HG03066 (cell line): ENCODE measurements around the gene SETBP1.

Source experiments
- ATAC-seq: cut with Tn5 transposase; IDR thresholded peaks from one replicate; pipeline ENCODE4 v1.9.1; 2021; ENCODE audit warnings: low read depth; ENCODE audit not compliant: unreplicated experiment

Gene SETBP1

DNA sequence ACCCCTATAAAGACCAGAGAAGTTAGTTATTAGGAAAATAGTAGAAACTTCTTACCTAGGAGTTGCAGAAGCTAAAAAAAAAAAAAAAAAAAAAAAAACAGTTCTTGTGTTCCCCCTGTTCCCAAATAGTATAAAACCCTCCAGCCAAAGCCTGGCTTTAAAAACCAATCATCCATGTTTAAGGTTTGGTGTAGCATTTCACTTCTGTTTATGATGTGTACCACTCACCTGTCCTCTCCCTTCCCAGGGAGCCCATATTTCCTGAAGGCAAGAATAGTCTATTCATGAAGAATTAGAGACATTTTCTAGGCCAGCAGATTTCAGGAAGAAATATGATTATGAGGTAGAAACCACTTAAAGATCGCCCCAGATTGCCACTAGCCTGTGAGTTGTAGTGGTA, 273.6 kb downstream of the SETBP1 start:
- ATAC-seq: no peak

GRCh38 chr18:44955825-44956224, 275.1 kb downstream of the SETBP1 start:
- ATAC-seq: no peak

- no peak for ATAC-seq
These were observed 276.3 kb downstream of the SETBP1 start for GRCh38 chr18:44957025-44957424.

- no peak for ATAC-seq
These were observed 276.8 kb downstream of the SETBP1 start for GRCh38 chr18:44957461-44957860.

DNA sequence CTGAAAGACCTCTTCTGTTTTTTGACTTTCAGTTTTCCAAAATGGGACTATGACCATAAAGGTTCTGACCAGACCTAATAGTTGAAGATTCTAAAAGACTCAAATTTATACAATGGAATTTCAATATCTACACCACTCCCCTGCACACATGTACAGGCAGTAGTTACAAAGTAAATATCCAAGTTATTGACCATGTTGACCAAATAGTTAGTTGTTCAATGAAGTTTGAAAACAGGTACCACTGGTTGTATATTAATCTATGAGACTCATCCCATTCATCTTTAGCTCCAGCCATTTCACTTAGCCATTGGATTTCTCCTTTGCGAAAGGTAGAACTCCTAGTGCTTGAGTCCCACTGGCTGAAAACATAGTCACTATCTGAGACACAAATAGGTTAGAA, 277.4 kb downstream of the SETBP1 start:
- no peak for ATAC-seq

- no peak for ATAC-seq
These were observed 277.8 kb downstream of the SETBP1 start for GRCh38 chr18:44958455-44958854.

DNA sequence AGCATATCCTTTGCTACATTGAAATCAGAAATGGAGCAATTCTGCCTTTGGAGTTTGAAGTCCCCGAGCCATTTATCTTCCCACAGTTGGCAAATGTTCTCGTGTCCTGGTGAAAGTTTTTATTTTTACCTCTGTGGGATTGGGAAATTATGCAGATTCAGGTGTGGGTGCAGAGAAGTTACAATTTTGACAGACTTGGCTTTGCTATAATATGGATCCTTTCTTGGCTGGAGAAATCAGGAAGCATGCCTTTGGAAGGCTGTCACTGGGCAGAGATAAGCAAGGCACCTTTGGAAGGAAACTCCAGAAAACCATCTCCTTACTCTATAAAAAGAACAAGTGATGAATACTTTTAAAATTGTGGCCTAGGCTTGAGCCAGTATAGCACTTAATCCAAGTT, 278.3 kb downstream of the SETBP1 start:
- no peak for ATAC-seq

DNA sequence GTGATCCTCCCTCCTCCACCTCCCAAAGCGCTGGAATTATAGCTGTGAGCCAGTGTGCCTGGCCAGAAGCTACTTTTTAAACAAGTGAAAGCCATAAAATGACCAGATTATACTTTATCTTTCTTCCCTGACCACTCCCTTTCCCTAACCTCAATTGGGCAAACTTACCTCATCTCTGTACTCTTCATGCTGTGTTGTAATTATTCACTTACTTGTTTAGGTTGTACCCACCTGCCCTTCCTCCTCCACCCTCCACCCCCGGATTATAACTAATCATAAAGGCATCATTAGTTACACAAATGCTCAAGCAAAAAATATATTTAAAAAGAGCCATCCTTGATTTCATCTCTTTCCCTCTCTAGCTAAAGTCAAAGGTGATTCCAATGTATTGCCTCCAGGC, 279.9 kb downstream of the SETBP1 start:
- ATAC-seq: no peak

DNA sequence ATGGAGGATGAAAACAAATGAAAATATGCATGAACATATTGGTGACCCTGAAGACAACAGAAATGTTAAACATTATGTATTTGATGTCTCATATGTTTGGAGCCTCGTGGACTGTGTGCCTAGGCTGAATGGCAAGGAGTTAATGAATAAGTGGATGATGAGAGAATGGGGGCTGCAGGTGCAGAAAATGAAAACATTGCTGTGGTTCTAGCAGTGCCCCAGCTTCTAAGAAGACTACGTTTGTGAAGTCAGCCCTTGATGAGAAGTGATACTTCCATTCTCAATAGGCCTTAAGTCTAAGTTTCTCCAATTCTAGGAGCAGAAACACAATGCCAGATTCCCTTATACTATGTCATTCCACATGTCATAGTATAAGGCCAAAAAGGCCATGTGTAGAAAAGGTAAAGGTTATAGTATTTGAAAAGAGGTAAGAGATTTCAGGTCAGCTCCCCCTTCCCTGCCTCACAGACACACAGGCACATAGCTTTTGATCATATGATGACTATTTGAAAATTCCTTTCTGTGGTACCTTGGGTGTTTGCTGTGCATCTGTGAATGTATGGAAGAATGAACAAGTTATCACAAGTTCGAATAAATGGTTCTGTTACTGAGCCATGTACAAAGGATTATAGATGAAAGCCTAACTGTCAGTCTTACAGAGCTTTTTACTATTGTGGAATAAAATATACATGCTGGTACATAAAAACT, 280.8 kb downstream of the SETBP1 start:
- no peak for ATAC-seq

DNA sequence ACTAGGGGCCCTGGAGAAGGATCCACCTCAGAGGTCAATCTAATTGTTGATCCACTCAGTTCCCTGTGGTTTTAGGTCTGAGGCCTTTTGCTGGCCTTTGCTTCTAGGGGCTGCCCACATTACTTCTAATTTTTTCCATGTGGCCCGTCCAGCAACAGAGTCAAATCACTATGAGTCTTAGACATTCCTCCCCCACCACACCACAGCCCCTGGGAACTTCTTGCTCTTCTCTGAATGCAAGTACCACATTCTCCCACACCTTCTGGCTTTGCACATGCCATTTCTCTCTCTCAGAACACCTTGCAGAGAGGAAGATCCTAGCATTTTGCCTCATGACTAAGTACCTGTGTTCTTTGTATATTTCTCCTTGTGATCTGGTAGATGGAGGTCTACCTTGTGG, 286.9 kb downstream of the SETBP1 start:
- ATAC-seq: no peak

- no peak for ATAC-seq
These were observed 287.6 kb downstream of the SETBP1 start for GRCh38 chr18:44968336-44968735.

DNA sequence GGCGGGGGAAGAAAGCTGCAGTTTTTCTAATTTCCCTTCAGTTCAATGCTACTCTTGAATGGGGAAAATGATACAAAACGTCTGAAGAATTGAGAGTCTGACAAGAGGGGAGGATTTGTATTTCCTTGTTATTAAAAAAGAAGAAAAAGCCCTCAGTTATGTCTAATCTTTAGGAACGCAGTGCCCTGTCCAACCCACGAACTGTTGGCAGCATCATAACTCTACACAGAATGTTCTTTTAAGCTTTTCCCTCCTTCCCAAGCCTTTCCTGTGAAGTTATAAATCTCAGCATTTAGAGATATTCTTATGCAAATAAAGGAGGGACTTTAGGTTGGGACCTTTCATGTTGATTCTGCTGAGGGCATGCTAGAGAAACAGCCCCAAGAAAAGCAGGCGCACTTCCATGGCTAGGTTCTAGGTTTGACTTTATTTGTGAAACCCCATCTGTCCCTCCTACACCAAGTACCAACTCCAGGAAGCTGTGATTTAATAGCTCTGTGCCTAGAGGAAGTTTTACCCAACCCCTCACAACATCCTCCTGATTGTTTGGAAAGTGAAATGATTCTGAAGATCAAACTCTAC, 288.6 kb downstream of the SETBP1 start:
- ATAC-seq: no peak

DNA sequence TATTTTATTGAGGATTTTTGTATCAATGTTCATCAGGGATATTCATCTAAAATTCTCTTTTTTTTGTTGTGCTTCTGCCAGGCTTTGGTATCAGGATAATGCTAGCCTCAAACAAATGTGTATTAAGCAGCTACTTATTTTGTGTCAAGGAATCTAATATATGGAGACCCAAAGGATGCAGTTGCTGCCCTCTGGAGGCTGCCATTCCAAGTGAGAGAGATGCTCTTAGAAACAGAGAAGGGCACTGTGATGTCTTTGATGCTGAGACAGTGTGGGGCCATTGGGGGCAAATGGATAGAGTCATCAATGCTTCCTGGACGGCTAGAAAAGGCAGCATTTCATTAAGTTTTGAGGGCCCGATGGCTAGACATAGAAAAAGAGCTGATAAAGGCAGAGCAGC, 292.6 kb downstream of the SETBP1 start:
- no peak for ATAC-seq

- no peak for ATAC-seq
These were observed 293.5 kb downstream of the SETBP1 start for GRCh38 chr18:44974174-44974573.

DNA sequence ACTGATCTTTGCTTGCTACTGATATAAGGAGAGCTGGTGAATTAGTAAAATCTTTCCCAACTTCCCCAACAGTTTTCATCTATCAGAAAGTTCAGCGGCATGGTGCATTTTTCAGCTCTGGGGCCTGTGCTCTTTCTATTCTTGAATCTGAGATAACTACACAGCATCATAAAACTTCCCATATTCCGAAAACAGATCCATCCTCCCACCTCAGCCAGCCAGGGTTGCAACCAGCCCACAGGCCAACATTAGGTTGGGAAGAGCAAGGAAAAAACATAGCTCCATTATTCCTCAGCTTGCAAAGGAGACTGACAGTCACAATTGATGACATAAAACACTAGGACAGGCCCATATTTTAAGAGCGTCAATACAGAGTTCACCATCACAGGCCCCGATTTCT, 297.2 kb downstream of the SETBP1 start:
- no peak for ATAC-seq

- no peak for ATAC-seq
These were observed 299.1 kb downstream of the SETBP1 start for GRCh38 chr18:44979748-44980147.

- no peak for ATAC-seq
These were observed 300.4 kb downstream of the SETBP1 start for GRCh38 chr18:44981121-44981520.

- no peak for ATAC-seq
These were observed 306.2 kb downstream of the SETBP1 start for GRCh38 chr18:44986933-44987332.

GRCh38 chr18:44987371-44987770, 306.7 kb downstream of the SETBP1 start:
- ATAC-seq: no peak

DNA sequence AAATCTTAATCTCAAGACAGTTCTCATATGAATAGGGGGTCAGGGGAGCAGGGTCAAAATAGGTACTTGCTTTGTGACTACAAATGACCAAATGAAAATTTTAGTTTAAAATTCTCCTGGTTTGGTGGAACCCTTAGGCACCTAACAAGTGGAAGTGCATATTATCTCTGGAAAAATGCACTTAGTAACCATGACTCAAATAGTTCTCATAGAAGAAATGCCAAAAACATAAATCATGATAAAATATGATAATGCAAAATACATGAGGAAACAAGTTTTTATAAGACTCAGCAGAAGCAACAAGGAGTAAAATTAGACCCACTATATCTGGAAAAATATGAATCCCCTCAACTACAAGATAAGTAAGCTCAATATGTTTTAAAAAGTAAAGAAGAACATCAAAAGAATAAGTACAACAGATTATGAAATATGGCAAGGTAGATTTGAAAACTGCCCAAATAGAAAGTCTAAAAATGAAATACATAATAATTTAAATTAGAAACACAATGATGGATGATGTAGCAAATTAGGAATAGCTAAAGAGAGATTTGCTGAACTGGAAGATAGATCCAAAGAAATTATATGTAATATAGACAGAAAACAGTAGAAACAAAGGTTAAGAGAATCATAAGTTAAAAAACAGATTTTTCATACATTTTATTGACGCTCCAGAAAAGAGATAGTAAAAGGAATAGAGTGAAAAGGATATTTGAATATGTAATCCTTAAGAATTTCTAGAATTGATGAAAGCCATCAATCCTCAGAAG, 308.3 kb downstream of the SETBP1 start:
- no peak for ATAC-seq

DNA sequence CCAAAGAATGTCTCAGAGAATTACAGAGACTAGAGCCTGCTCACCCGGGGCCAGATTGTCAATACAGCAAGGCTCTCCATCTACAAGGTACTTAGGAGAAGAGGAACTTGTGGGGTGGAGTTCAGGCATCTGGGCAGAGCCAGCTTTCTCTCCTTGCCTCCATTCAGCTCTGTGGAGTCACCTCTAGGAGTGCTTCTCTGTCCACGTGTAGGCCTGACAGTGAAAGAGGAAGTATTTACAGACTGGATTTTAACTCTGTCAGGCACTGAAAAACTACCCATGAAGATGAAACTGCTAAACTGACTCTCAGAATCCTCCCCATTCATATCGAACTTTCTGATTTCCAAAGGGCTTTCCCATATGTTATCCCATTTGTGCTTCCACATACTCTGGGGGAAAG, 315.6 kb downstream of the SETBP1 start:
- peak; percentile 73 for ATAC-seq

DNA sequence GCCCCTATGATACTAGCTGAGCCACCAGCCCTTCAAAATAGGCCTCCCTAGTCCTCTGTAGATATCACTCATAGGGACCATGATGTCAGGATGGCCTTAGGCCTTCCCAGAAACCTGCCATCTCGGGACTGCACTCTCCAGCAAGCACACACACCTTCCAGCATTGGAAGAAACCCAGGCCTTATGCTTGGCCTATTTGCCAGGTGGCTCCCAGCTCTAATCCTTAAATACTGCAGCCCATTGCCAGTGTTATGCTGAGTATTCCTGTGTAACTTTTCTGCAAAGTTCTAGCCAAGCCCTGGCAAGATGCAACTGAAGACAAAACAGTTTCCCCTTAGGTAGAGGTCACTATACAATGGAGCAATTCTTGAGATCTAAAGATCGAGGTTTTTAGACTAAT, 316.5 kb downstream of the SETBP1 start:
- no peak for ATAC-seq
